ENCODE results near the gene RGS6. TPM values are rescaled to one million over a fixed set of nuclear protein-coding genes. Genes with fewer than 3 reads are reported as not detected.

Gene RGS6
- total and polyA plus RNA-seq, 9 donors: 3.7 to 9.3 (median 6.2) TPM

DNA sequence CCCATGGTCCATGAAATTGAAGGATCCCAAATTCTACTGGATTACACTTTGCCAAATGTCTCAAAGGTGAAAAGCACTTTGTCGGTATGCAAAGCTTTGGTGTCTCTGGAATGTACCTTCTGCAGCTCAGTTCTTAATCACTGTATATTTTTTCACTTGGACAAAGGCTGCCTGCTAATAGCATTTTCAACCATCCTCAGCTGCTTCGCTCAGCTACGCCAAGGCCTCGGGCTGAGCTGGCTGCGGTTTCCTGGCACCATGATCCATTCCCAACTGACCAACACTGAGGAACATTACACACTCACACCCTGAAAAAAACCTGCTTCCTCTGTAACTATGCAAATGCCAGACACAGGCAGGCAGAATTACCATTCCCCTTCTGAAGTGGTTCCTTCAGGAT, 626.5 kb downstream of the RGS6 start:
- Histone ChIP-seq H3K27me3 (ENCODE audit: control insufficient read depth, insufficient read depth, low read length) (no peaks in the 10 kb centered on the region), H3K36me3 (ENCODE audit: control insufficient read depth, insufficient read depth, low read length) (no peaks in the 10 kb centered on the region), H3K4me1 (ENCODE audit: control insufficient read depth, insufficient read depth, low read length) (peaks cover 23% of the 10 kb centered on the region), H3K4me3 (ENCODE audit: low read length) (no peak overlapping the region), H3K27ac (ENCODE audit: low read length) (peak overlapping the region; percentile 35), H3K9me3 (replicated peaks; ENCODE audit: control insufficient read depth, low read depth, low read length) (no peaks in the 10 kb centered on the region)
- peak; percentile 74 for DNase-seq
- WGBS (ENCODE audit: insufficient coverage): 51% methylated on average over 5 of the region's 5 CpGs

DNA sequence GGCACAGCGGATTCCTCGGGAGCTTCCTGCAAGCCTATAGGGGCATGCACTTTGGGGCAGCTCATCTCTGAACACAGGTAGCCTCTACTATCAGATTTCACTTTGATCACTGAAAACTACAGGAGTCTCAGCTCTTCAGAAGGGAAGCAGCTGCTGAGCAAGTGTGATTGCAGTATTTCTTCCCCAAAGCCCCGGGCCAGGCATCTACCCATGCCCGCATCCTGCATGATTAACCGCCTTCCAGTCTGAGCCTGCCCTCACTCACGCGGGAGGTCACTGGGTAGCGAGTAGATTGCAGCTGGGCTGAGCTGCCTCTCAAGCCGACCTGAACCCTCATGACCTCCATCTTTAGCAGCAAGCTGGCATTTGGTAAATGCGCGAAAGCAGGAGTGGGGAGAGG, 627.0 kb downstream of the RGS6 start:
- peaks cover 24% of the 10 kb centered on the region for H3K4me1 ChIP-seq (ENCODE audit: control insufficient read depth, insufficient read depth, low read length)
- H3K27me3 ChIP-seq (ENCODE audit: control insufficient read depth, insufficient read depth, low read length): no peaks in the 10 kb centered on the region
- 43% methylated on average over 10 of the region's 11 CpGs for WGBS (ENCODE audit: insufficient coverage)
- no peaks in the 10 kb centered on the region for H3K9me3 ChIP-seq (replicated peaks; ENCODE audit: control insufficient read depth, low read depth, low read length)
- no peak overlapping the region for H3K4me3 ChIP-seq (ENCODE audit: low read length)
- no peak for DNase-seq
- no peaks in the 10 kb centered on the region for H3K36me3 ChIP-seq (ENCODE audit: control insufficient read depth, insufficient read depth, low read length)
- H3K27ac ChIP-seq (ENCODE audit: low read length): peak overlapping the region; percentile 29

DNA sequence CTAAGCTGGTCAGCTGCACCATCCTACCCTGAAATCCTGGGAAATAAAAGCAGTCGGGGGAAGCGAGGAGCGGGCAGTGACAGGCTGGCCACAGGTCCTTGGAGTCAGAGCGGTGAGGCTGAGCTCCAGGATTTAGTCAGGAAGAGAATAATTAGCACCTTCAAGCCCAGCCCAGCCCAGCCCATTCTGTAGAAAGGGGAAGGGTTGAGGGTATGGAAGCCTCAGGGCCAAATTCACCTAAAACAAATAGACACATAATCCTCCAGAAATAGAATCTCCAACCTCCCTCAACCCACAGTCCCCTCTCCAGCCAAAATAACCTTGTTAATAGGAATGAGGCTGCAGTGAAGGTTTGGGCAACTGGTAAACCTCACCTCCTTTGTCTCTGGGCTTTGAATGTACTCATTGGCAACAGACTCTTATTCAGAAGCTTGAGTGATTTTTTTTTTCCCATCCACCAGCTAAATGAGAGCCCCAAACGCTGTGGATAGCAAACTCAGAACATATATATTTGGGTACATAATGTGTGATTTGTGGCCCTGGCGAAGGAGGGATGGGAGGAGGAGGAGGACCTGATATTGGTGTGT, 627.5 kb downstream of the RGS6 start:
- Histone ChIP-seq H3K27ac (ENCODE audit: low read length) (no peak overlapping the region), H3K27me3 (ENCODE audit: control insufficient read depth, insufficient read depth, low read length) (no peaks in the 10 kb centered on the region), H3K36me3 (ENCODE audit: control insufficient read depth, insufficient read depth, low read length) (no peaks in the 10 kb centered on the region), H3K9me3 (replicated peaks; ENCODE audit: control insufficient read depth, low read depth, low read length) (no peaks in the 10 kb centered on the region), H3K4me3 (ENCODE audit: low read length) (no peak overlapping the region), H3K4me1 (ENCODE audit: control insufficient read depth, insufficient read depth, low read length) (peaks cover 25% of the 10 kb centered on the region)
- DNase-seq: no peak
- WGBS (ENCODE audit: insufficient coverage): 84% methylated on average over 2 of the region's 6 CpGs

DNA sequence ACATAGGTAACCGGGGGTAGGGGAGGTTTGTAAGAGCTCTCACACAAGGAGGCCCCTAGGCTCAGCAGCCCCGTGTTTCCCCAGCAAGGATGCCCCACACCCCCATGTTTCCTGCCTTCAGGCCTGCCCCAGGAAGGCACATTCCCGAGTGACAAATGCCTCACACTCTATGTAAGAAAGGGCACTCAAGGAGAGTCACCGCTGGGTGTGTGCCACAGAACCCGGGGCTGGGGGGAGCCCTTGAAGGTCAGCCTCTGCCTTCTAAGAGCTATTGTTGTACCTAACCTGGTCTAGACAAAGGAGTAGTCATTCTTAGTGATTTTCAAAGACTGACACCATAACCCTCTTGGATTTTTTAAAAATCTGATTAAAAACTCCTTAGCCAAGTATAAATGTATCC, 628.1 kb downstream of the RGS6 start:
- H3K4me1 ChIP-seq (ENCODE audit: control insufficient read depth, insufficient read depth, low read length): peaks cover 29% of the 10 kb centered on the region
- DNase-seq: no peak
- H3K4me3 ChIP-seq (ENCODE audit: low read length): no peak overlapping the region
- H3K27me3 ChIP-seq (ENCODE audit: control insufficient read depth, insufficient read depth, low read length): no peaks in the 10 kb centered on the region
- H3K36me3 ChIP-seq (ENCODE audit: control insufficient read depth, insufficient read depth, low read length): no peaks in the 10 kb centered on the region
- WGBS (ENCODE audit: insufficient coverage): 100% methylated on average over 2 of the region's 5 CpGs
- no peak overlapping the region for H3K27ac ChIP-seq (ENCODE audit: low read length)
- H3K9me3 ChIP-seq (replicated peaks; ENCODE audit: control insufficient read depth, low read depth, low read length): no peaks in the 10 kb centered on the region

DNA sequence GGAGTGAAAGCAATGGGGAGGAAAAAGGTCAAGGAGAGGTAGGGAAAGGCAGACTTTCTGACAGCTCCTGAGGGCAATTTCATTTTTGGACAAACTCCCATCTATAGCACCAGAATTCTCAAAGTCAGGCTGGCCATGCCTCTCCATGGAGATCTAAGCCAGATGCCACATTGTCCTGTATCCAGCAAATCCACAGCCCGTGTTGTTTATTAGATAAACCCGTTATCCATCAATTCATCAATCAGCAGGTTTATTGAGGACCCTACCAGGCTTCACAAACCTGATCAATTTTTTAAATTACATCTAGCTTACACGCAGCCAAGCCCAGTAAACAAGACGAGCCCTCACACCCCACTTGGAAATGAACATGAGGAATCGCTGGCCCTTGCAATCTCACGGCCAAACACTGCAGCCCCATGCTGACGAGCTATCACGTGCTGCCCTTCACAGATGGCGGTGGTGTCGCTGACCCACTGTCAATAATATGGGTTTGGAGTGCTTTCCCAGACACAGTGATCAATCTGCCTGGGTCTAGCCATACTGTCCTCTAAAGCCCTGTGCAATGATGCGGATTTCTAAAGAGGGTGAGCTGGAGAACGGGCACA, 628.8 kb downstream of the RGS6 start:
- no peaks in the 10 kb centered on the region for H3K36me3 ChIP-seq (ENCODE audit: control insufficient read depth, insufficient read depth, low read length)
- no peak for DNase-seq
- no peaks in the 10 kb centered on the region for H3K27me3 ChIP-seq (ENCODE audit: control insufficient read depth, insufficient read depth, low read length)
- no peak overlapping the region for H3K27ac ChIP-seq (ENCODE audit: low read length)
- 87% methylated on average over 12 of the region's 12 CpGs for WGBS (ENCODE audit: insufficient coverage)
- H3K4me1 ChIP-seq (ENCODE audit: control insufficient read depth, insufficient read depth, low read length): peaks cover 35% of the 10 kb centered on the region
- no peaks in the 10 kb centered on the region for H3K9me3 ChIP-seq (replicated peaks; ENCODE audit: control insufficient read depth, low read depth, low read length)
- no peak overlapping the region for H3K4me3 ChIP-seq (ENCODE audit: low read length)

DNA sequence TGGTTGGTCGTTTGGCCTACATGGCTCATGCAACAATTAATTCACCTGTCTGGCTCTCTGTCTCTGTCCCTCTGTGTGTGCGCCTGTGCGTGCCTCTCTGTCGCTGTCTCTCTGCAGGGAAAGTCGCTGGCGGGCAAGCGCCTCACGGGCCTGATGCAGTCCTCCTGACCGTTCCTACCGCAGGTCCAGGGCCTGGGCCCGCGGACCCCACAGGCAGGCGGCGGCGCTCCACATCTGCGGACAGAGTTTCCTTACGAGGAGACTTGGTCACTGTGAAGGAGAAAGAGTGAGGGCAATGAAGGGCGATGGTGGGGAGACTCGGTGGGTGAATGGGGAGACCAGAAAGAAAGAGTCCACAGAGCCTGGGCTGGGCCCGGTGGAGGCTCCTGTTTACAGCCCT, 630.1 kb downstream of the RGS6 start:
- 94% methylated on average over 17 of the region's 20 CpGs for WGBS (ENCODE audit: insufficient coverage)
- Histone ChIP-seq H3K4me1 (ENCODE audit: control insufficient read depth, insufficient read depth, low read length) (peaks cover 47% of the 10 kb centered on the region), H3K27me3 (ENCODE audit: control insufficient read depth, insufficient read depth, low read length) (no peaks in the 10 kb centered on the region), H3K27ac (ENCODE audit: low read length) (no peak overlapping the region), H3K36me3 (ENCODE audit: control insufficient read depth, insufficient read depth, low read length) (no peaks in the 10 kb centered on the region), H3K9me3 (replicated peaks; ENCODE audit: control insufficient read depth, low read depth, low read length) (no peaks in the 10 kb centered on the region), H3K4me3 (ENCODE audit: low read length) (no peak overlapping the region)
- no peak for DNase-seq

DNA sequence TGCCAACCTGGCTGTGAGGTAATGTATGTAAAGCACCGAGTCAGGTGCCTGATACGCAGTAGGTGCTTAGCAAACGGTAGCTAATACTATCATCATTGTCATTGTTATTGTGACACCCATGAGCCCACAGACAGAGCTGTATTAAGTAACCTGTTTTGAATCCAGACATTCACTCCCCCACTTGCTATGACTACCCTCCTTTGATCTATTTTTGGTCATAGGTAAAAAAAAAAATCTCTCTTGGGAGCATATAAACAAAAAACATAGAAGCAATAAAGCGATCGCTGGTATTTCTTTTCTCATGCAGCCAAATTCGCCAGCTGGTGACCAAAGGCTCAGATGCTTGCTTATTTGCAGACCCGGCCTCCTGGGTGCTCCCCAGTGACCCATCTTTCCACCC, 631.4 kb downstream of the RGS6 start:
- Histone ChIP-seq H3K4me1 (ENCODE audit: control insufficient read depth, insufficient read depth, low read length) (peaks cover 53% of the 10 kb centered on the region), H3K36me3 (ENCODE audit: control insufficient read depth, insufficient read depth, low read length) (no peaks in the 10 kb centered on the region), H3K27me3 (ENCODE audit: control insufficient read depth, insufficient read depth, low read length) (peaks cover 5% of the 10 kb centered on the region), H3K9me3 (replicated peaks; ENCODE audit: control insufficient read depth, low read depth, low read length) (no peaks in the 10 kb centered on the region), H3K4me3 (ENCODE audit: low read length) (no peak overlapping the region), H3K27ac (ENCODE audit: low read length) (no peak overlapping the region)
- 61% methylated on average over 4 of the region's 7 CpGs for WGBS (ENCODE audit: insufficient coverage)
- no peak for DNase-seq

DNA sequence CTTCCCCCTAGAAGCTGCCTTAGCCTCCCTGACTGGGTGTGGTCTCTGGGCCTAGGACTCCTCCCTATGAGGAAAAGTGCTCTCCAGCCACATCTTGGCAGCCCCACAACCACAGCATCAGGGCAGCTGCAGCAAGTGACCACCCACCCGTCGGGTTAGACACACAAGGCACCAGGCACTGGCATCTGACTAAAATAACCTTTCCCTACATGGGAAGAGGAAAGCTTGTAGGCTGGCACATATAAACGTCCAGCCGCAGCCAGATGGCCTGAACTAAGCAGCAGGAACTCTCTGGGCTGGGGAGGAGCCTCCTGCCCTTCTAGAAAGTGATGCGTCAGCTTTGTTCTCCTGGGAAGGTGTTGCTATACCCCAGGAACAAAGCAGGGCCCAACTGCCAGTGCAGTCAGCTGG, 632.9 kb downstream of the RGS6 start:
- WGBS (ENCODE audit: insufficient coverage): 55% methylated on average over 2 of the region's 5 CpGs
- H3K4me1 ChIP-seq (ENCODE audit: control insufficient read depth, insufficient read depth, low read length): peaks cover 42% of the 10 kb centered on the region
- peak overlapping the region; percentile 83 for H3K27ac ChIP-seq (ENCODE audit: low read length)
- no peak overlapping the region for H3K4me3 ChIP-seq (ENCODE audit: low read length)
- no peaks in the 10 kb centered on the region for H3K9me3 ChIP-seq (replicated peaks; ENCODE audit: control insufficient read depth, low read depth, low read length)
- peak; percentile 81 for DNase-seq
- peaks cover 5% of the 10 kb centered on the region for H3K27me3 ChIP-seq (ENCODE audit: control insufficient read depth, insufficient read depth, low read length)
- H3K36me3 ChIP-seq (ENCODE audit: control insufficient read depth, insufficient read depth, low read length): no peaks in the 10 kb centered on the region

DNA sequence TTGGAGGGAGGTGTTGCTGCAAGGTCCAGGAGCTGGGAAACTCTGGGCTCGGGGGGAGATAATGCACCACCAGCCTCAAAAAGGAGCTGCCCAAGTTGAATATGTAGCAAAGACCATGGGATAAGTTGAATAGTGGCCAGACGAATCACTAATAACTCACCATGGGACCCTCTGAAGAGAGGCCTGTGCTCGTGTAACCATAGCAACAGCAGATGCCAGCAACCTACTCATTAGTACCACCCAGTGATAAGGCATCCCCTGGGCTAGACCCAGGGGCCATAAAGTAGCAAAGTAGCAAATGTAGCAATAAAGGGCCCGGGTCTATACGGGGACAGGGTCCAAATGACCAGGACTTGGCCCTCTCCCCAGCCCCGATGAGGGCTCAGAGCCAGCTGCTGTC, 633.7 kb downstream of the RGS6 start:
- Histone ChIP-seq H3K9me3 (replicated peaks; ENCODE audit: control insufficient read depth, low read depth, low read length) (no peaks in the 10 kb centered on the region), H3K4me1 (ENCODE audit: control insufficient read depth, insufficient read depth, low read length) (peaks cover 42% of the 10 kb centered on the region), H3K36me3 (ENCODE audit: control insufficient read depth, insufficient read depth, low read length) (no peaks in the 10 kb centered on the region), H3K4me3 (ENCODE audit: low read length) (no peak overlapping the region), H3K27me3 (ENCODE audit: control insufficient read depth, insufficient read depth, low read length) (peaks cover 5% of the 10 kb centered on the region), H3K27ac (ENCODE audit: low read length) (peak overlapping the region; percentile 83)
- WGBS (ENCODE audit: insufficient coverage): 38% methylated on average over 2 of the region's 6 CpGs
- DNase-seq: no peak

DNA sequence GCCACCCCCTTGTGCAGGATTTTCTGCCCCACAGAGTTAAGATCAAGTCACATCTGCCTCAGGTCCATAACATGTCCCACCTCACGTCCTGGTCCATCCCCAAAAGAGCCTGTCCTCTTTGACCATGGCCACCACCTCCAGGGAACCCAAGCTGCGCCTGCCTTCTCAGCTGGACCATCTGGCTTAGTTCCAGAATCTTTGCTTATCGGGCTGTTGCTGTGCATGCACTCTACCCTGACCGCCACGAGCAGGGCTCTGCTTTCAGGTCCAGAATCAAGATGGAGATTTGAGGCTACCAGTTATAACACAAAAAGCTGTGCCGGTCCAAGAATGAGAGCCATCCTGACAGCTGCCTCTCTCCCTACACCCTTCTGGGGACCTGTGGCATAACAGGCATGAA, 635.0 kb downstream of the RGS6 start:
- peaks cover 5% of the 10 kb centered on the region for H3K27me3 ChIP-seq (ENCODE audit: control insufficient read depth, insufficient read depth, low read length)
- no peak for DNase-seq
- H3K9me3 ChIP-seq (replicated peaks; ENCODE audit: control insufficient read depth, low read depth, low read length): no peaks in the 10 kb centered on the region
- H3K4me1 ChIP-seq (ENCODE audit: control insufficient read depth, insufficient read depth, low read length): peaks cover 42% of the 10 kb centered on the region
- no peaks in the 10 kb centered on the region for H3K36me3 ChIP-seq (ENCODE audit: control insufficient read depth, insufficient read depth, low read length)
- 68% methylated on average over 6 of the region's 6 CpGs for WGBS (ENCODE audit: insufficient coverage)
- no peak overlapping the region for H3K27ac ChIP-seq (ENCODE audit: low read length)
- H3K4me3 ChIP-seq (ENCODE audit: low read length): no peak overlapping the region
